Measurements from ENCODE around the gene CTBP1. TPM values are rescaled to one million over a fixed set of nuclear protein-coding genes. Genes with fewer than 3 reads are reported as not detected.
A peak's percentile ranks its signal among the peaks of the same experiment; 100 is the strongest.

The CTBP1 gene
- total RNA-seq, 1 donor from 2014 or later, result 112 TPM

DNA sequence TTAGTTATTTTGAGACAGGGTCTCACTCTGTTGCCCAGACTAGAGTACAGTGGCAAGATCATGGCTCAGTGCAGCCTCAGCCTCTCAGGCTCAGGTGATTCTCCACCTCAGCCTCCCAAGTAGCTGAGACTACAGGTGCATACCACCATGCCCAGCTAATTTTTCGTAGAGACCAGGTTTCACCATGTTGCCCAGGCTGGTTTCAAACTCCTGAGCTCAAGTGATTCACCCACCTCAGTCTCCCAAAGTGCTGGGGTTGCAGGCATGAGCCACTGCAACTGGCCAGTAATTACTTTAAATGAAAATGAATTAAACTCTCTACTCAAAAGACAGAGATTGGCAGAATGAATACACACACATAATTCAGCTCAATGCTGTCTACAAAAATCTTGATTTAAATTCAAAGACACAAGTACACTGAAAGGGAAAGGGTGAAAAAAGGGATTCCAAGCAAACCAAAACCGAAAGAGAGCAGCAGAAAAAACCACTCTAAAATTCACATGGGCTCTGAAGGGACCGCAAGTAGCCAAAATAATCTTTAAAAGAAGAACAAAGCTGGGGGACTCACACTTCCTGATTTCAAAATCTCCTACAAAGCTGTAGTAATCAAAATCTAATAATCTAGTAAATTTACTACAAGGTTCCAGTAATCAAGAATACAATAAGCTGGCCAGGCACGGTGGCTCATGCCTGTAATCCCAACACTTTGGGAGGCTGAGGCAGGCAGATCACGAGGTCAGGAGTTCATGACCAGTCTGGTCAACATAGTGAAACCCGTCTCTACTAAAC, 64.8 kb downstream of the CTBP1 start:
- Histone ChIP-seq H3K4me1 (peaks cover 20% of the 10 kb centered on the region), H3K4me3 (peak overlapping the region; percentile 12), H3K36me3 (no peaks in the 10 kb centered on the region), H3K27ac (replicated peaks) (peak overlapping the region; percentile 26), H3K27me3 (ENCODE audit: low read depth) (no peaks in the 10 kb centered on the region), H3K9me3 (replicated peaks) (peaks cover 19% of the 10 kb centered on the region)
- no peak for DNase-seq
- intact Hi-C loops (cut with micrococcal nuclease), result no loop called here
- TF ChIP-seq, protein P1, sequence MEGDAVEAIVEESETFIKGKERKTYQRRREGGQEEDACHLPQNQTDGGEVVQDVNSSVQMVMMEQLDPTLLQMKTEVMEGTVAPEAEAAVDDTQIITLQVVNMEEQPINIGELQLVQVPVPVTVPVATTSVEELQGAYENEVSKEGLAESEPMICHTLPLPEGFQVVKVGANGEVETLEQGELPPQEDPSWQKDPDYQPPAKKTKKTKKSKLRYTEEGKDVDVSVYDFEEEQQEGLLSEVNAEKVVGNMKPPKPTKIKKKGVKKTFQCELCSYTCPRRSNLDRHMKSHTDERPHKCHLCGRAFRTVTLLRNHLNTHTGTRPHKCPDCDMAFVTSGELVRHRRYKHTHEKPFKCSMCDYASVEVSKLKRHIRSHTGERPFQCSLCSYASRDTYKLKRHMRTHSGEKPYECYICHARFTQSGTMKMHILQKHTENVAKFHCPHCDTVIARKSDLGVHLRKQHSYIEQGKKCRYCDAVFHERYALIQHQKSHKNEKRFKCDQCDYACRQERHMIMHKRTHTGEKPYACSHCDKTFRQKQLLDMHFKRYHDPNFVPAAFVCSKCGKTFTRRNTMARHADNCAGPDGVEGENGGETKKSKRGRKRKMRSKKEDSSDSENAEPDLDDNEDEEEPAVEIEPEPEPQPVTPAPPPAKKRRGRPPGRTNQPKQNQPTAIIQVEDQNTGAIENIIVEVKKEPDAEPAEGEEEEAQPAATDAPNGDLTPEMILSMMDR (IDR thresholded peaks at IDR 0.05; ENCODE audit: borderline replicate concordance), result no peak

DNA sequence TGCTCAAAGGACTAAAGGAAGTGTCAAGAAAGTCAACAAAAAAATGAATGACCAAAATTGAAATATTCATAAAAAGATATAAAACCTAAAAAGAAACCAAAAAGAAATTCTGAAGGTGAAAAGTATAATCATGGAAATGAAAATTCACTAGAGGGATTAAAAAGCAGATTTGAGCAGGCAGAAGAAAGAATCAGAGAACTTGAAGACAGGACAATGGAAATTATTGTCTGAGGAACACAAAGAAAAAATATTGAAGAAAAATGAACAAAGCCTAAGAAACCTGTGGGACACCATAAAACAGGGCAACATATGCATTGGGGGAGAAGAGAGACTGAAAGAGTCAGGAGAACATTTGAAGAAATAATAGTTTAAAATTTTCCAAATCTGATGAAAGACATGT, 66.6 kb downstream of the CTBP1 start:
- Histone ChIP-seq H3K4me3 (no peak overlapping the region), H3K9me3 (replicated peaks) (peaks cover 19% of the 10 kb centered on the region), H3K27me3 (ENCODE audit: low read depth) (no peaks in the 10 kb centered on the region), H3K27ac (replicated peaks) (no peak overlapping the region), H3K4me1 (peaks cover 31% of the 10 kb centered on the region), H3K36me3 (no peaks in the 10 kb centered on the region)
- TF ChIP-seq, protein P1 (IDR thresholded peaks at IDR 0.05; ENCODE audit: borderline replicate concordance), result no peak
- no peak for DNase-seq
- intact Hi-C loops (cut with micrococcal nuclease), result no loop called here

GRCh38 chr4:1180663-1181062, 68.3 kb downstream of the CTBP1 start:
- intact Hi-C loops (cut with micrococcal nuclease), result no loop called here
- Histone ChIP-seq H3K9me3 (replicated peaks) (peaks cover 19% of the 10 kb centered on the region), H3K27me3 (ENCODE audit: low read depth) (no peaks in the 10 kb centered on the region), H3K36me3 (no peaks in the 10 kb centered on the region), H3K4me3 (no peak overlapping the region), H3K27ac (replicated peaks) (no peak overlapping the region), H3K4me1 (peaks cover 29% of the 10 kb centered on the region)
- TF ChIP-seq, protein P1 (IDR thresholded peaks at IDR 0.05; ENCODE audit: borderline replicate concordance), result no peak
- DNase-seq, result no peak

GRCh38 chr4:1179976-1180375, 69.0 kb downstream of the CTBP1 start:
- no peak overlapping the region for H3K4me3 ChIP-seq
- TF ChIP-seq, protein P1 (IDR thresholded peaks at IDR 0.05; ENCODE audit: borderline replicate concordance), result no peak
- DNase-seq, result no peak
- peaks cover 29% of the 10 kb centered on the region for H3K4me1 ChIP-seq
- intact Hi-C loops (cut with micrococcal nuclease), result no loop called here
- no peak overlapping the region for H3K27ac ChIP-seq (replicated peaks)
- peaks cover 19% of the 10 kb centered on the region for H3K9me3 ChIP-seq (replicated peaks)
- H3K27me3 ChIP-seq (ENCODE audit: low read depth), result no peaks in the 10 kb centered on the region
- H3K36me3 ChIP-seq, result no peaks in the 10 kb centered on the region

- intact Hi-C loops (cut with micrococcal nuclease), result no loop called here
- peaks cover 19% of the 10 kb centered on the region for H3K9me3 ChIP-seq (replicated peaks)
- no peak for DNase-seq
- no peaks in the 10 kb centered on the region for H3K36me3 ChIP-seq
- H3K27ac ChIP-seq (replicated peaks), result peak overlapping the region; percentile 87
- no peak overlapping the region for H3K4me3 ChIP-seq
- no peaks in the 10 kb centered on the region for H3K27me3 ChIP-seq (ENCODE audit: low read depth)
- TF ChIP-seq, protein P1 (IDR thresholded peaks at IDR 0.05; ENCODE audit: borderline replicate concordance), result no peak
- peaks cover 32% of the 10 kb centered on the region for H3K4me1 ChIP-seq
Measured at GRCh38 chr4:1179089-1179441, 69.9 kb downstream of the CTBP1 start.

Data from left ventricle myocardium inferior (tissue), 1 donor.